ENCODE measurements around the gene SPRED1. TPM values are rescaled to one million over a fixed set of nuclear protein-coding genes. Genes with fewer than 3 reads are reported as not detected.

The SPRED1 gene
- total and polyA plus RNA-seq, 2 donors (not counting 1 experiment from before 2014, with no cell fraction given), result 0.09 to 2.1 TPM

GRCh38 chr15:38374029-38374428, 121.4 kb downstream of the SPRED1 start:
- no peak for DNase-seq
- Mint-ChIP-seq H3K27me3 (peaks cover 18% of the 10 kb centered on the region), H3K9me3 (ENCODE audit: insufficient read depth) (no peaks in the 10 kb centered on the region), H3K27ac (no peak overlapping the region), H3K4me3 (no peak overlapping the region), H3K4me1 (no peaks in the 10 kb centered on the region)
- H3K4me3 ChIP-seq (ENCODE audit: control extremely low read depth in 1 of 5, extremely low read depth in 1 of 5, insufficient read depth in 1 of 5, low read depth in 2 of 5, low read length in 4 of 5), result no peak overlapping the region
- H3K27me3 ChIP-seq (replicated peaks in 1 of 4; ENCODE audit: control extremely low read depth in 1 of 4, control insufficient read depth in 3 of 4, insufficient read depth in 4 of 4, low read length in 3 of 4), result peaks cover 0 to 15% (median 2%) of the 10 kb centered on the region in 4 experiments
- POLR2A ChIA-PET, result no interaction called here
- TF ChIP-seq CTCF (IDR thresholded peaks at IDR 0.05) (no peak), EZH2 (IDR thresholded peaks at IDR 0.05; ENCODE audit: borderline replicate concordance, insufficient read depth, low read depth, low read length, poor library complexity, severe bottlenecking) (no peak)
- H2AFZ ChIP-seq (ENCODE audit: insufficient read depth, low read depth, low read length, poor library complexity, severe bottlenecking), result no peak overlapping the region
- intact Hi-C loops (cut with micrococcal nuclease), result no loop called here
- CTCF ChIA-PET, result interaction anchor here (0.6 to 0.9 kb wide), 2 partner anchors 9 to 14 kb away, joined by 3 read pairs; no protein-coding TSS in a partner anchor
- no peak overlapping the region for H3K4me2 ChIP-seq (replicated peaks; ENCODE audit: low read depth, low read length, poor library complexity, severe bottlenecking)
- H3K79me2 ChIP-seq (ENCODE audit: control insufficient read depth, insufficient read depth, low read length), result no peaks in the 10 kb centered on the region
- H3K4me1 ChIP-seq (ENCODE audit: control insufficient read depth in 2 of 2, insufficient read depth in 2 of 2, low read length in 2 of 2), result no peaks in the 10 kb centered on the region
- H4K20me1 ChIP-seq (ENCODE audit: control insufficient read depth, insufficient read depth, low read length, poor library complexity, severe bottlenecking), result no peaks in the 10 kb centered on the region
- no peak overlapping the region for H3K9ac ChIP-seq (ENCODE audit: low read length)
- no peaks in the 10 kb centered on the region for H3K9me3 ChIP-seq (ENCODE audit: control extremely low read depth in 1 of 3, control insufficient read depth in 2 of 3, insufficient read depth in 1 of 3, low read length in 2 of 3)
- H3K36me3 ChIP-seq (replicated peaks in 1 of 2; ENCODE audit: control extremely low read depth in 1 of 2, control insufficient read depth in 1 of 2, extremely low read depth in 1 of 2, insufficient read depth in 2 of 2, low read length in 1 of 2), result no peaks in the 10 kb centered on the region
- ATAC-seq (ENCODE audit: low read depth), result no peak
- H3K27ac ChIP-seq (ENCODE audit: low read length in 2 of 2), result no peak overlapping the region

- Histone ChIP-seq H3K27ac (ENCODE audit: low read length in 2 of 2) (no peak overlapping the region), H3K4me2 (replicated peaks; ENCODE audit: low read depth, low read length, poor library complexity, severe bottlenecking) (no peak overlapping the region), H3K9me3 (ENCODE audit: control extremely low read depth in 1 of 3, control insufficient read depth in 2 of 3, insufficient read depth in 1 of 3, low read length in 2 of 3) (no peaks in the 10 kb centered on the region), H2AFZ (ENCODE audit: insufficient read depth, low read depth, low read length, poor library complexity, severe bottlenecking) (no peak overlapping the region), H3K27me3 (replicated peaks in 1 of 4; ENCODE audit: control extremely low read depth in 1 of 4, control insufficient read depth in 3 of 4, insufficient read depth in 4 of 4, low read length in 3 of 4) (peaks cover 0 to 15% (median 3%) of the 10 kb centered on the region in 4 experiments), H3K4me3 (ENCODE audit: control extremely low read depth in 1 of 5, extremely low read depth in 1 of 5, insufficient read depth in 1 of 5, low read depth in 2 of 5, low read length in 4 of 5) (no peak overlapping the region), H3K36me3 (replicated peaks in 1 of 2; ENCODE audit: control extremely low read depth in 1 of 2, control insufficient read depth in 1 of 2, extremely low read depth in 1 of 2, insufficient read depth in 2 of 2, low read length in 1 of 2) (no peaks in the 10 kb centered on the region), H3K79me2 (ENCODE audit: control insufficient read depth, insufficient read depth, low read length) (no peaks in the 10 kb centered on the region), H4K20me1 (ENCODE audit: control insufficient read depth, insufficient read depth, low read length, poor library complexity, severe bottlenecking) (no peaks in the 10 kb centered on the region), H3K4me1 (ENCODE audit: control insufficient read depth in 2 of 2, insufficient read depth in 2 of 2, low read length in 2 of 2) (no peaks in the 10 kb centered on the region), H3K9ac (ENCODE audit: low read length) (no peak overlapping the region)
- Mint-ChIP-seq H3K27ac (no peak overlapping the region), H3K4me3 (no peak overlapping the region), H3K9me3 (ENCODE audit: insufficient read depth) (no peaks in the 10 kb centered on the region), H3K4me1 (no peaks in the 10 kb centered on the region), H3K27me3 (peaks cover 23% of the 10 kb centered on the region)
- no peak for DNase-seq
- WGBS (ENCODE audit: insufficient coverage), result 94% methylated on average over 4 of the region's 4 CpGs
- intact Hi-C loops (cut with micrococcal nuclease), result no loop called here
- no peak for ATAC-seq (ENCODE audit: low read depth)
- TF ChIP-seq EZH2 (IDR thresholded peaks at IDR 0.05; ENCODE audit: borderline replicate concordance, insufficient read depth, low read depth, low read length, poor library complexity, severe bottlenecking), result no peak
- no peak for TF ChIP-seq CTCF (IDR thresholded peaks at IDR 0.05)
- ChIA-PET CTCF (interaction anchor here (0.9 kb wide), 1 partner anchor 9 kb away, joined by 3 read pairs; no protein-coding TSS in a partner anchor), POLR2A (no interaction called here)
These were observed 121.9 kb downstream of the SPRED1 start for GRCh38 chr15:38374556-38374955.
